A549 (cell line): ENCODE results near the gene HLA-DMA. TPM values are rescaled to one million over a fixed set of nuclear protein-coding genes. Genes with fewer than 3 reads are reported as not detected.
"Not testable (repeated sequence)": the region's sequence is repeated elsewhere in the genome, so short reads cannot be mapped to it uniquely, and the experiment has no call there.

Experiments
- ATAC-seq, 2 experiments: fragments of 200-7000 bp in 1 of 2; fragments of >200 bp in 1 of 2; cut with Nextera tagmentation in 1 of 2; cut with Tn5 transposase in 1 of 2; 3 replicates each; pipeline versions ENCODE4 v1.8.0 to v1.9.1; 2018 to 2020; ENCODE audit warnings: mild to moderate bottlenecking in 1 of 2, moderate library complexity in 1 of 2
- CTCF ChIA-PET: fragments of 300-600 bp; sonication (Branson Sonifier 250); formaldehyde crosslinking; extraction: SDS; loops from one replicate; lab custom pipeline; 2021; ENCODE audit warnings: antibody characterized with exemption, inconsistent platforms; lab: Yijun Ruan, JAX
- POLR2A ChIA-PET: fragments of 350-600 bp; formaldehyde crosslinking; extraction: SDS; loops from one replicate; lab custom pipeline; 2021; ENCODE audit warnings: antibody characterized with exemption, inconsistent platforms; lab: Yijun Ruan, JAX
- DNase-seq, 2 experiments: peaks; one replicate each; pipeline versions ENCODE4 v3.0.0 to v3.0.0-alpha.2; 2011 to 2016; ENCODE audit warnings: low read depth in 1 of 2, low spot score in 1 of 2
- FAIRE-seq: peaks from 2 replicates; lab custom pipeline; 2011; peaks lifted over from hg19 to GRCh38; lab: Jason Lieb, UNC
- H3K27ac ChIP-seq, 2 experiments: fragments of >200 bp; sonication (Bioruptor Twin); formaldehyde crosslinking; 3 replicates each; pipeline ENCODE4 v1.5.1; 2016 to 2017
- H3K4me1 ChIP-seq: fragments of >200 bp; sonication (Bioruptor Twin); formaldehyde crosslinking; 3 replicates; pipeline ENCODE4 v1.6.1; 2016
- H3K4me2 ChIP-seq: fragments of >200 bp; sonication (Bioruptor Twin); formaldehyde crosslinking; 3 replicates; pipeline ENCODE4 v1.6.1; 2016
- H3K4me3 ChIP-seq: fragments of >200 bp; sonication (Bioruptor Twin); formaldehyde crosslinking; 3 replicates; pipeline ENCODE4 v1.5.1; 2016
- H3K9me3 ChIP-seq: fragments of >200 bp; sonication (Bioruptor Twin); formaldehyde crosslinking; 3 replicates; pipeline ENCODE4 v1.6.1; 2016
- CTCF ChIP-seq: fragments of >200 bp; sonication (Bioruptor Twin); formaldehyde crosslinking; IDR thresholded peaks from 3 replicates; pipeline ENCODE4 v1.5.1; 2016
- EP300 ChIP-seq, 2 experiments: fragments of >200 bp; sonication (Bioruptor Twin); formaldehyde crosslinking; IDR thresholded peaks; 2 replicates in 1 of 2; 3 replicates in 1 of 2; pipeline ENCODE4 v1.6.1; 2016 to 2017
- FOXS1 ChIP-seq: fragments of 250-450 bp; sonication (Bioruptor Pico); IDR thresholded peaks from 2 replicates; pipeline ENCODE4 v1.5.0; 2020; ENCODE audit warnings: mild to moderate bottlenecking, moderate library complexity
- MAFK ChIP-seq: fragments of 450-650 bp; IDR thresholded peaks from 2 replicates; pipeline ENCODE4 v1.6.1; 2014; ENCODE audit not compliant: partially characterized antibody
- MAZ ChIP-seq: fragments of 150-350 bp; IDR thresholded peaks from 2 replicates; pipeline ENCODE4 v1.6.1; 2014; ENCODE audit warnings: antibody characterized with exemption, low read depth, low read length, borderline replicate concordance
- NR3C1 ChIP-seq: fragments of >200 bp; sonication (Bioruptor Twin); formaldehyde crosslinking; IDR thresholded peaks from 3 replicates; pipeline ENCODE4 v1.6.1; 2017
- POLR2AphosphoS2 ChIP-seq: conservative IDR thresholded peaks from 2 replicates; pipeline ENCODE4 v1.6.1; 2012; ENCODE audit warnings: low read length, improper control_type of control experiment, inconsistent platforms
- RFX5 ChIP-seq: fragments of 450-650 bp; IDR thresholded peaks from 2 replicates; pipeline ENCODE4 v1.7.1; 2014; ENCODE audit warnings: antibody characterized with exemption, mild to moderate bottlenecking, moderate library complexity
- TFCP2L1 ChIP-seq: fragments of 250-450 bp; sonication (Bioruptor Pico); IDR thresholded peaks from 2 replicates; pipeline ENCODE4 v1.5.0; 2021; ENCODE audit warnings: mild to moderate bottlenecking
- ZSCAN20 ChIP-seq: fragments of 250-450 bp; sonication (Bioruptor Pico); IDR thresholded peaks from 2 replicates; pipeline ENCODE4 v1.8.0; 2022; ENCODE audit warnings: mild to moderate bottlenecking, moderate library complexity
- WGBS: methylation state at CpG from one replicate; pipeline ENCODE4 v1.1.6; 2017; ENCODE audit errors: missing lambda C conversion rate; 5-methylcytosine and 5-hydroxymethylcytosine counted together
- polyA plus RNA-seq, 4 experiments: library from polyadenylated mRNA; depleted of rRNA in 3 of 4; stranded (reverse); fragments of >200 nt; fragmentation: RNase III in 1 of 4; extraction: RNeasy Plus Mini Kit Qiagen cat#74134 plus additional on column Dnase treatment in 1 of 4; gene quantifications; 2 replicates in 3 of 4; 3 replicates in 1 of 4; pipeline ENCODE4 v1.2.3, GENCODE V29; 2011 to 2017

The HLA-DMA gene
- polyA plus RNA-seq, 2 of the 4 experiments (the other 2 are of a cell fraction) = 2.5 to 5.6 TPM

- 91% methylated on average over 4 of the region's 4 CpGs for WGBS
- H3K4me1 ChIP-seq = no peaks in the 10 kb centered on the region
- H3K27ac ChIP-seq = no peak overlapping the region
- no peak for ATAC-seq
- no peak overlapping the region for H3K4me2 ChIP-seq
- FAIRE-seq = no peak
- no peak for TF ChIP-seq RFX5
- no peak for TF ChIP-seq FOXS1
- no peak for TF ChIP-seq MAFK
- peaks cover 4% of the 10 kb centered on the region; the same call in 1 of the 3 replicates for H3K9me3 ChIP-seq
- POLR2A ChIA-PET = interaction anchor here (0.7 kb wide), 1 partner anchor 39 kb away, joined by 3 read pairs; no protein-coding TSS in a partner anchor
- no peak overlapping the region for H3K4me3 ChIP-seq
- no peak for DNase-seq
- CTCF ChIA-PET = interaction anchor here (1.1 to 4.2 kb wide), 5 partner anchors 9 to 105 kb away, joined by 4 to 29 read pairs (median 6); partner anchors contain the start of genes HLA-DMA and TAP2
Measured at GRCh38 chr6:32943864-32944649, 8.8 kb downstream of the HLA-DMA start.

GRCh38 chr6:32942555-32943123 lies 10.3 kb downstream of the HLA-DMA start:
- DNase-seq, H3K27ac ChIP-seq, H3K9me3 ChIP-seq, H3K4me2 ChIP-seq, POLR2A ChIA-PET, H3K4me3 ChIP-seq, H3K4me1 ChIP-seq, FAIRE-seq, ATAC-seq: not testable (repeated sequence)
- CTCF ChIA-PET = interaction anchor here (0.8 to 4.2 kb wide), 5 partner anchors 9 to 104 kb away, joined by 3 to 29 read pairs (median 15); partner anchors contain the start of gene TAP2
- 86% methylated on average over 9 of the region's 9 CpGs for WGBS

GRCh38 chr6:32941214-32941768 lies 11.6 kb downstream of the HLA-DMA start:
- Histone ChIP-seq H3K4me1 (no peaks in the 10 kb centered on the region), H3K4me3 (no peak overlapping the region), H3K27ac (no peak overlapping the region), H3K9me3 (peaks cover 3% of the 10 kb centered on the region; the same call in 1 of the 3 replicates), H3K4me2 (peak overlapping the region; percentile 68)
- FAIRE-seq (no peak), ATAC-seq (peak; percentile 27 to 37; a peak in 3 of 6 replicates), DNase-seq (no peak)
- POLR2A ChIA-PET = interaction anchor here (0.8 to 1.3 kb wide), 4 partner anchors 27 to 88 kb away, joined by 3 to 5 read pairs (median 4); partner anchors contain the start of genes BRD2, PSMB9 and TAP1
- TF ChIP-seq CTCF (no peak), MAZ (no peak), NR3C1 (no peak), TFCP2L1 (CRISPR knock-in tag) (no peak), ZSCAN20 (CRISPR knock-in tag) (no peak)
- CTCF ChIA-PET = interaction anchor here (0.5 to 4.2 kb wide), 8 partner anchors 8 to 103 kb away, joined by 3 to 29 read pairs (median 4); partner anchors contain the start of genes HLA-DMA and TAP2
- 70% methylated on average over 7 of the region's 7 CpGs for WGBS

- ATAC-seq (peak; percentile 100), DNase-seq (peak; percentile 79 to 87), FAIRE-seq (no peak)
- CTCF ChIA-PET = interaction anchor here (0.5 to 10.0 kb wide), 7 partner anchors 7 to 102 kb away, joined by 3 to 124 read pairs (median 15); partner anchors contain the start of genes HLA-DMA and TAP2
- 5% methylated on average over 9 of the region's 9 CpGs for WGBS
- no peak for TF ChIP-seq POLR2AphosphoS2
- no peak for TF ChIP-seq EP300 (IDR thresholded peaks at IDR 0.05)
- peak; percentile 99 for TF ChIP-seq RFX5
- Histone ChIP-seq H3K4me1 (no peaks in the 10 kb centered on the region), H3K4me3 (peak within 1 kb of the TSS; percentile 44), H3K9me3 (no peaks in the 10 kb centered on the region; the same call in 2 of the 3 replicates), H3K4me2 (peak within 1 kb of the TSS; percentile 68), H3K27ac (peak within 1 kb of the TSS; percentile 35 to 73; a peak in 3 of 6 replicates)
- POLR2A ChIA-PET = interaction anchor here (0.8 to 1.3 kb wide), 3 partner anchors 31 to 87 kb away, joined by 3 to 5 read pairs (median 4); partner anchors contain the start of genes PSMB9 and TAP1
Measured at GRCh38 chr6:32940656-32941213, 12.2 kb downstream of the HLA-DMA start, which contains the start of gene HLA-DMB. Gene HLA-DMB (minus strand): TSS chr6:32941028. CDS start chr6:32940807, 221 bp downstream.
